Keratinocyte (primary cell): ENCODE results near the gene VPS26B. TPM values are rescaled to one million over a fixed set of nuclear protein-coding genes. Genes with fewer than 3 reads are reported as not detected.

Experiments used
- DNase-seq: peaks from one replicate; pipeline ENCODE4 v3.0.0-alpha.2; 2011; ENCODE audit warnings: low read depth, missing footprints, low spot score
- FAIRE-seq: peaks from 2 replicates; lab custom pipeline; 2011; peaks lifted over from hg19 to GRCh38; lab: Jason Lieb, UNC
- H2AFZ ChIP-seq: 2 replicates; pipeline ENCODE4 v1.6.0; 2012; ENCODE audit warnings: low read length, control low read depth, inconsistent platforms; ENCODE audit not compliant: control insufficient read depth
- H3K27ac ChIP-seq: 2 replicates; pipeline ENCODE4 v1.5.1; 2011; ENCODE audit warnings: low read length; ENCODE audit not compliant: control insufficient read depth, insufficient read depth
- H3K27me3 ChIP-seq: 3 replicates; pipeline ENCODE4 v1.6.0; 2011; ENCODE audit warnings: low read length; ENCODE audit not compliant: control insufficient read depth, insufficient read depth; ENCODE audit errors: extremely low read depth
- H3K36me3 ChIP-seq, 2 experiments: 2 replicates in 1 of 2; 3 replicates in 1 of 2; pipeline ENCODE4 v1.5.1; 2011; ENCODE audit warnings: low read length in 2 of 2, mild to moderate bottlenecking in 1 of 2; ENCODE audit not compliant: control insufficient read depth in 2 of 2, insufficient read depth in 2 of 2; ENCODE audit errors: extremely low read depth in 1 of 2
- H3K4me1 ChIP-seq: 3 replicates; pipeline ENCODE4 v1.5.1; 2011; ENCODE audit warnings: low read length; ENCODE audit not compliant: control insufficient read depth, insufficient read depth; ENCODE audit errors: extremely low read depth
- H3K4me2 ChIP-seq: 3 replicates; pipeline ENCODE4 v1.6.0; 2011; ENCODE audit warnings: low read depth, low read length; ENCODE audit not compliant: control insufficient read depth, insufficient read depth; ENCODE audit errors: extremely low read depth
- H3K4me3 ChIP-seq, 3 experiments: fragments of 200-600 bp in 1 of 3; sonication (generic) in 1 of 3; 2 replicates in 2 of 3; 3 replicates in 1 of 3; pipeline ENCODE4 v1.5.1; 2011 to 2016; ENCODE audit warnings: low read length in 3 of 3, mild to moderate bottlenecking in 3 of 3, control low read depth in 2 of 3, inconsistent platforms in 1 of 3, low read depth in 1 of 3, mixed read lengths in 1 of 3, mixed run types in 1 of 3, moderate library complexity in 1 of 3; ENCODE audit not compliant: control insufficient read depth in 2 of 3, insufficient read depth in 2 of 3; ENCODE audit errors: extremely low read depth in 1 of 3
- H3K79me2 ChIP-seq: 2 replicates; pipeline ENCODE4 v1.6.0; 2012; ENCODE audit warnings: low read length; ENCODE audit not compliant: control insufficient read depth, insufficient read depth
- H3K9ac ChIP-seq: 3 replicates; pipeline ENCODE4 v1.6.0; 2011; ENCODE audit warnings: low read length; ENCODE audit not compliant: control insufficient read depth, insufficient read depth; ENCODE audit errors: extremely low read depth
- H3K9me1 ChIP-seq: 3 replicates; pipeline ENCODE4 v1.6.0; 2011; ENCODE audit warnings: low read length; ENCODE audit not compliant: control insufficient read depth, insufficient read depth; ENCODE audit errors: extremely low read depth
- H3K9me3 ChIP-seq: 2 replicates; pipeline ENCODE4 v1.5.1; 2012; ENCODE audit warnings: low read depth, low read length; ENCODE audit not compliant: control insufficient read depth
- H4K20me1 ChIP-seq: 3 replicates; pipeline ENCODE4 v1.6.0; 2011; ENCODE audit warnings: low read length; ENCODE audit not compliant: control insufficient read depth, insufficient read depth; ENCODE audit errors: extremely low read depth
- EZH2 ChIP-seq: IDR thresholded peaks from one replicate; pipeline ENCODE4 v1.6.1; 2012; ENCODE audit warnings: inconsistent platforms, mild to moderate bottlenecking, low read length, moderate library complexity
- dilution Hi-C: fragments of 300-500 bp; cut with MboI; formaldehyde crosslinking; loops from one replicate; pipeline ENCODE4 v1.7.0; 2020; ENCODE audit warnings: low sequenced_read_pairs; ENCODE audit not compliant: extremely low pct_ligation_motif_present
- polyA plus RNA-seq, 5 experiments: library from polyadenylated mRNA; depleted of rRNA in 3 of 5; stranded (reverse) in 3 of 5; stranded (forward) in 1 of 5; unstranded in 1 of 5; fragments of >200 nt; gene quantifications; 1 replicate in 1 of 5; 2 replicates in 3 of 5; 3 replicates in 1 of 5; pipeline versions ENCODE4 v1.2.1 to v1.2.3, GENCODE V29; 2011 to 2012; ENCODE audit warnings: missing spikeins in 2 of 5, low read depth in 1 of 5, low replicate concordance in 1 of 5
- TF ChIP-seq, protein P1 (sequence below), 3 experiments: IDR thresholded peaks in 1 of 3; conservative IDR thresholded peaks in 1 of 3; optimal IDR thresholded peaks in 1 of 3; 2 replicates in 2 of 3; 3 replicates in 1 of 3; pipeline versions ENCODE3 to v1.5.1; 2011; ENCODE audit warnings: low read length in 3 of 3, mild to moderate bottlenecking in 3 of 3, moderate library complexity in 2 of 3, control low read depth in 1 of 3, inconsistent platforms in 1 of 3; ENCODE audit not compliant: insufficient read depth in 2 of 3; ENCODE audit errors: extremely low read depth in 1 of 3

Gene VPS26B
- polyA plus RNA-seq, 1 donor (not counting 4 experiments of a cell fraction or from before 2014, with no cell fraction given), result 46.9 TPM

DNA sequence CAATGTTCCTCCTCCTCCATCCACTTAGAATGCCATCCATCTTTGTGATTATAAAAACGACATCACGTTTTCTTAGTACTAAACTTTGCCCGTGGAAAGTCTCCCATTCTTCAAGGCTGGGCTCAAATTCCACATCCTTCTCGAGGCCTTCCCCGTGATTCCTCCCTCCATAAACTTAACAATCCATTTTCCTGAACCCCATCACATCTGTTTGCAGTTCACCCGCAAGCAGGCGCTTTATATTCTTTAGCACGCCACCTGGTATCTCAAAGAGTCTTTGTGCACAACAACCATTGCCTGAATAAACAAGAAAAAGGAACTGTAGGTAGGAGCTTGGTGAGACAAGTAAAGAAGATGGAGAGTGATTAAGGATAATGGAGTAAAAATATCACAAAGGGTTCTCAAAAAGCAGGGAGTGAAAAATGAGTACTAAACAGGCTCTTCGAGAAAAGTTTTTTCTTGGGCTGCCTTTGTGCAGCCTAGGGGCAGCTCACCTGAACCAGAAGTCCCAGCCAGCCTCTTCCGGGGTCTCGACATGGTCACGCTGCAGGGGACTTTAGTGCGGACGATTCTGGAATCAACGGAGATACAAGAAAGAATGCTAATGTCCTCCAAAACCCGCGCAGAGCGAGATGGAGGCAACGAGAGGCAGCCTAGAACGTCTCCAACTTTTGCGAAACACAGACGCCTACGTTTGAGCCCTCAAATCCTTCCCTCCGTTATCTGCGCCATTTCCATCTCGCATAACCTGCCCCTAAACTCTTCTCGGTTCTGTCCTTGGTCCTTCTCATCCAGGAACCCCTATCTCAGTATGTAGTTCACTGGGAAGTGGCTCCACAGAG is 28.1 kb downstream of the VPS26B start:
- dilution Hi-C loops, result no loop called here
- H3K4me1 ChIP-seq, result peaks cover 7% of the 10 kb centered on the region
- TF ChIP-seq, protein P1, sequence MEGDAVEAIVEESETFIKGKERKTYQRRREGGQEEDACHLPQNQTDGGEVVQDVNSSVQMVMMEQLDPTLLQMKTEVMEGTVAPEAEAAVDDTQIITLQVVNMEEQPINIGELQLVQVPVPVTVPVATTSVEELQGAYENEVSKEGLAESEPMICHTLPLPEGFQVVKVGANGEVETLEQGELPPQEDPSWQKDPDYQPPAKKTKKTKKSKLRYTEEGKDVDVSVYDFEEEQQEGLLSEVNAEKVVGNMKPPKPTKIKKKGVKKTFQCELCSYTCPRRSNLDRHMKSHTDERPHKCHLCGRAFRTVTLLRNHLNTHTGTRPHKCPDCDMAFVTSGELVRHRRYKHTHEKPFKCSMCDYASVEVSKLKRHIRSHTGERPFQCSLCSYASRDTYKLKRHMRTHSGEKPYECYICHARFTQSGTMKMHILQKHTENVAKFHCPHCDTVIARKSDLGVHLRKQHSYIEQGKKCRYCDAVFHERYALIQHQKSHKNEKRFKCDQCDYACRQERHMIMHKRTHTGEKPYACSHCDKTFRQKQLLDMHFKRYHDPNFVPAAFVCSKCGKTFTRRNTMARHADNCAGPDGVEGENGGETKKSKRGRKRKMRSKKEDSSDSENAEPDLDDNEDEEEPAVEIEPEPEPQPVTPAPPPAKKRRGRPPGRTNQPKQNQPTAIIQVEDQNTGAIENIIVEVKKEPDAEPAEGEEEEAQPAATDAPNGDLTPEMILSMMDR (optimal IDR thresholded peaks at IDR 0.05 in 1 of 3, IDR thresholded peaks at IDR 0.05 in 1 of 3, conservative IDR thresholded peaks at IDR 0.05 in 1 of 3; ENCODE audit: extremely low read depth in 1 of 3, insufficient read depth in 2 of 3, low read length in 3 of 3), result no peak
- no peak for TF ChIP-seq EZH2
- H3K27ac ChIP-seq, result peak overlapping the region; percentile 25
- H3K4me2 ChIP-seq, result peak overlapping the region; percentile 78
- DNase-seq, result no peak
- H4K20me1 ChIP-seq, result no peaks in the 10 kb centered on the region
- no peaks in the 10 kb centered on the region for H3K27me3 ChIP-seq
- no peaks in the 10 kb centered on the region for H3K9me3 ChIP-seq
- H3K9me1 ChIP-seq, result peaks cover 2% of the 10 kb centered on the region
- peaks cover 7 to 14% of the 10 kb centered on the region in 2 experiments for H3K36me3 ChIP-seq
- peak overlapping the region; percentile 56 for H2AFZ ChIP-seq
- FAIRE-seq, result no peak
- peak overlapping the region; percentile 67 to 91 (median 74) for H3K4me3 ChIP-seq
- peak overlapping the region; percentile 52 for H3K9ac ChIP-seq
- peaks cover 17% of the 10 kb centered on the region for H3K79me2 ChIP-seq

DNA sequence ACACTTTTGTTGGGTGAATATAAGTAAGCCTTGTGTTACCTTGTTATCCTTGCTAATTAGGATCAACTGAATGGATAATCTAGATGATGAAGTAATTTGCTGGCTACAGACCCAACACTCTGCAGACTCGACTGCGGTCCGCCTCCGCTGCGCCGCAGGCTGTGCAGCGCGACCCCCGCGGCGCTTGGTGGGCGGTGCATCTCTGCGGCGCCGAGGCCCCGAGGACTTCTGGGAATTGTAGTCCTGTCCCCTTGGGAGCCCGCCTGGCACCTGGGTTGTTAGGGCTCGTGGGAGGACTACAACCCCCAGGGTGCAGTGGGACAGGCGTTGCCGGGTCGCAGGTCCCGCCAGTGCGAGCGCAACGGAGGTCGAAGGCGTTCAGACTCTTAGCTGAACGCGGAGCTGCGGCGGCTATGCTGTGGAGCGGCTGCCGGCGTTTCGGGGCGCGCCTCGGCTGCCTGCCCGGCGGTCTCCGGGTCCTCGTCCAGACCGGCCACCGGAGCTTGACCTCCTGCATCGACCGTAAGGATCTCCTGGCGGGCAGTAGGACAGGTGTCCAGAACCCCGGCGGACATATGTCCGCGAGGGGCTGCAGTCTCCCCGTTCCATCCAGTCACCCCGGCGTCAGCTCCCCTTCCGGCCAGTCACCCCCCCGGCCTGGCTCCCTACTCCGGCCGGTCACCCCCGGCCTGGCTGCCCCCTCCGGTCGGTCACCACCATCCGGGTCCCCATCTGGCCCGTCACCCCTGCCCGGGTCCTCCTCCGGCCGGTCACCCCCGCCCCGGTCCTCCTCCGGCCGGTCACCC is 28.9 kb downstream of the VPS26B start, which contains the start of the genes ACAD8 and THYN1:
TSS of gene ACAD8 (plus strand) at position 381 of the 806 bp plus-strand sequence. CDS start at position 414, 33 bp downstream.
TSS of gene THYN1 (minus strand) at position 165 of the 806 bp plus-strand sequence. CDS start 470 bp downstream, outside the sequence.
- Histone ChIP-seq H2AFZ (peak within 1 kb of the TSS; percentile 66), H3K4me1 (peaks cover 7% of the 10 kb centered on the region), H3K9me3 (no peaks in the 10 kb centered on the region), H3K9me1 (peaks cover 2% of the 10 kb centered on the region), H3K36me3 (peaks cover 8% of the 10 kb centered on the region in 2 experiments), H3K4me3 (peak within 1 kb of the TSS; percentile 67 to 91 (median 74)), H3K4me2 (peak within 1 kb of the TSS; percentile 78), H3K27me3 (no peaks in the 10 kb centered on the region), H4K20me1 (no peaks in the 10 kb centered on the region), H3K27ac (peak within 1 kb of the TSS; percentile 25), H3K9ac (peak within 1 kb of the TSS; percentile 74), H3K79me2 (peaks cover 17% of the 10 kb centered on the region)
- dilution Hi-C loops, result no loop called here
- DNase-seq (peak; percentile 82), FAIRE-seq (no peak)
- TF ChIP-seq EZH2, result no peak
- TF ChIP-seq, protein P1 (optimal IDR thresholded peaks at IDR 0.05 in 1 of 3, IDR thresholded peaks at IDR 0.05 in 1 of 3, conservative IDR thresholded peaks at IDR 0.05 in 1 of 3; ENCODE audit: extremely low read depth in 1 of 3, insufficient read depth in 2 of 3, low read length in 3 of 3), result peak in 1 of 3 experiments; percentile 19
